ENCODE results near the gene NRTN. TPM values are rescaled to one million over a fixed set of nuclear protein-coding genes. Genes with fewer than 3 reads are reported as not detected.
A peak's percentile ranks its signal among the peaks of the same experiment; 100 is the strongest.

Gene NRTN
- total RNA-seq, 1 experiment from 2014 or later = 0.80 TPM

DNA sequence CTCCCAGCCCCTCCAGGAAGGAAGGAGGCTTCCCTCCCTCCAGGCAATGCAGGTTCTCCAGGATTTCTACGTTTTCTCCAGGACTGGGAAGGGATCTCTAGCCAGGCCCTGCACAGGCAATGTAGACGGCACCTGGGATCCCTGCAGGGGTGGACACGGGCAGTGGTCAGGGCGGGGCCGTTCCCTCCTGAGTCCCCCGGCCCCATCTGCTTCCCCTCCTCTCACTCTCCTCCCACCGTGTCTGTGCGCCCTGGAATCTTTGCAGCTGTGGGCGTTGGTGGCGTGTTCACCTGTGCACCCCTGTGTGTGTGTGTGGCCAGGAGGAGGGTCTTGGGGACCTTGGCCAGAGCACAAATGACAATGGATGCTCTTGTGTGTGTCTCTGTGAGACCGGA lies 10.0 kb downstream of the NRTN start:
- intact Hi-C loops (cut with micrococcal nuclease; ENCODE audit: unreplicated experiment) (no loop called here), in situ Hi-C loops (cut with HindIII; ENCODE audit: low pct_unique_long_range_greater_than_20kb, low sequenced_read_pairs) (no loop called here)
- no peaks in the 10 kb centered on the region for H3K36me3 ChIP-seq (ENCODE audit: control insufficient read depth, insufficient read depth, low read length)
- POLR2A ChIA-PET = no interaction called here
- H3K4me3 ChIP-seq (ENCODE audit: low read depth in 2 of 2, low read length in 2 of 2) = no peak overlapping the region
- no peak overlapping the region for H3K27ac ChIP-seq (ENCODE audit: low read length)
- no peaks in the 10 kb centered on the region for H3K9me3 ChIP-seq (ENCODE audit: control insufficient read depth, insufficient read depth, low read depth, low read length)
- H3K27me3 ChIP-seq (ENCODE audit: control insufficient read depth, insufficient read depth, low read length) = no peaks in the 10 kb centered on the region
- CTCF ChIA-PET = no interaction called here
- H3K4me1 ChIP-seq (ENCODE audit: control insufficient read depth, insufficient read depth, low read length) = no peaks in the 10 kb centered on the region
- TF ChIP-seq POLR2AphosphoS5 (IDR thresholded peaks at IDR 0.05; ENCODE audit: low read depth, low read length) (no peak), SIN3A (IDR thresholded peaks at IDR 0.05; ENCODE audit: borderline replicate concordance, insufficient read depth, low read depth, low read length) (no peak), TCF7L2 (IDR thresholded peaks at IDR 0.05; ENCODE audit: low read depth, low read length) (no peak), REST (IDR thresholded peaks at IDR 0.05; ENCODE audit: insufficient read depth in 1 of 2, low read depth in 2 of 2, low read length in 1 of 2) (no peak)
- DNase-seq (ENCODE audit: low read depth, low spot score) = no peak
- BruUV-seq (replicated peaks) = no TSS peak
- peak; percentile 52; the same call in 1 of the 2 replicates for ATAC-seq

GRCh38 chr19:5817218-5817617 lies 12.4 kb downstream of the NRTN start:
- in situ Hi-C loops (cut with HindIII; ENCODE audit: low pct_unique_long_range_greater_than_20kb, low sequenced_read_pairs) = no loop called here

More at GRCh38 chr19:5817218-5817617, 12.4 kb downstream of the NRTN start:
- BruUV-seq (replicated peaks) = no TSS peak
- ChIA-PET CTCF (interaction anchor here (0.6 to 0.7 kb wide), 2 partner anchors 11 to 70 kb away, joined by 4 read pairs; no protein-coding TSS in a partner anchor), POLR2A (no interaction called here)
- intact Hi-C loops (cut with micrococcal nuclease; ENCODE audit: unreplicated experiment) = no loop called here
- Histone ChIP-seq H3K9me3 (ENCODE audit: control insufficient read depth, insufficient read depth, low read depth, low read length) (no peaks in the 10 kb centered on the region), H3K4me1 (ENCODE audit: control insufficient read depth, insufficient read depth, low read length) (no peaks in the 10 kb centered on the region), H3K4me3 (ENCODE audit: low read depth in 2 of 2, low read length in 2 of 2) (no peak overlapping the region), H3K27me3 (ENCODE audit: control insufficient read depth, insufficient read depth, low read length) (no peaks in the 10 kb centered on the region), H3K36me3 (ENCODE audit: control insufficient read depth, insufficient read depth, low read length) (no peaks in the 10 kb centered on the region), H3K27ac (ENCODE audit: low read length) (no peak overlapping the region)
- no peak for DNase-seq (ENCODE audit: low read depth, low spot score)
- no peak for ATAC-seq
- TF ChIP-seq POLR2AphosphoS5 (IDR thresholded peaks at IDR 0.05; ENCODE audit: low read depth, low read length) (no peak), REST (IDR thresholded peaks at IDR 0.05; ENCODE audit: insufficient read depth in 1 of 2, low read depth in 2 of 2, low read length in 1 of 2) (no peak), TCF7L2 (IDR thresholded peaks at IDR 0.05; ENCODE audit: low read depth, low read length) (no peak), CTCF (IDR thresholded peaks at IDR 0.05) (no peak), SIN3A (IDR thresholded peaks at IDR 0.05; ENCODE audit: borderline replicate concordance, insufficient read depth, low read depth, low read length) (no peak)
